SK-N-MC (cell line): ENCODE measurements around the gene KRTAP4-1.

Source experiments
- EZH2 ChIP-seq: fragments of 200-600 bp; sonication (generic); IDR thresholded peaks from one replicate; pipeline ENCODE4 v1.6.1; 2017; ENCODE audit warnings: antibody characterized with exemption
- FOXP2 ChIP-seq: optimal IDR thresholded peaks from 2 replicates; pipeline ENCODE3; 2011; ENCODE audit warnings: mild to moderate bottlenecking, moderate library complexity; ENCODE audit not compliant: insufficient read depth; ENCODE audit errors: extremely low read length, control extremely low read depth
- POLR2AphosphoS5 ChIP-seq: IDR thresholded peaks from 2 replicates; pipeline ENCODE4 v1.6.1; 2012; ENCODE audit warnings: mild to moderate bottlenecking, low read depth, low read length, borderline replicate concordance

DNA sequence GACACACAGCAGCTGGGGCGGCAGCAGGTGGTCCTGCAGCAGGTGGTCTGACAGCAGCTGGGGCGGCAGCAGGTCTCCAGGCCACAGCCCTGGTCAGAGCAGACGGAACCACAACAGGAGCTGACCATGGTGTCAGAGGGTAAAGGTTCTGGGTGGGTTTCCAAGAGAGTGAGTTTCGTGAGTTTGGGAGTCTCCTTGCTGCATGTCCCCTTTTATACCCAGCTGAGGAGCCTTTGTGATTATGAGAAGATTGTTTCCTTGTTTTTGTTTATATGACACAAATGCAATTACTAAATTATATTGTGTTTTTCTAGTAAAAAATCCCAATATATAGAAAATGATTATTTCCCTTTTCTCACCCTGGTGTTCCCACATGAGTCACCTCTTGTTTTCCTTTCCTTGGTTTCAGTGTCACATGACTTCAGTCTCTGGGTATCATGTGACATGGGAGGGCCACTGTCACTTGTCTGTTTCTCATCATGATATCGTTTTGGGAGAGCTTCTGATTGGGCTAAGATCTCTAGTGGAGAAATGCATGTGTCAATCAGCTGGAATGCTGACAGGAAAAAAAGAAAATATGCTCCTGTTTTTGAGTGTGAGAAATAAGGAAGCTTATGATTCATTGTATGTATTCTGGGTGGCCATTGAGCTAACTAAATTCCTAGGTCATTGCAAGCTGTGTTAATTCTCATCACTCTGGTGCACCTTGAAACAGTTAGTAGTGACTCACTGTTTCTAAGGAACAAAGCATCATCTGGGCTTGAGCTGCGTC lies 44.2 kb downstream of the KRTAP4-1 start, which contains the start of gene KRTAP4-6:
- TF ChIP-seq POLR2AphosphoS5 (no peak), EZH2 (no peak), FOXP2 (no peak)
